Peyer's patch (tissue), 4 donors: ENCODE data around the gene GABRG3.

Experiments used
- POLR2A ChIP-seq, 2 donors: fragments of 450-650 bp; IDR thresholded peaks; one replicate each; pipeline ENCODE4 v1.5.1; 2017; ENCODE audit warnings: antibody characterized with exemption in 2 of 2, mild to moderate bottlenecking in 2 of 2, moderate library complexity in 2 of 2
- TF ChIP-seq, protein P1 (sequence below), 6 experiments: fragments of 450-650 bp in 4 of 6; fragments of 200-600 bp in 2 of 6; sonication (generic) in 1 of 6; IDR thresholded peaks; one replicate each; pipeline ENCODE4 v1.5.1; 2017 to 2019; ENCODE audit warnings: antibody characterized with exemption in 6 of 6, mild to moderate bottlenecking in 3 of 6, moderate library complexity in 1 of 6

GRCh38 chr15:26936502-26936901 is 34.5 kb upstream of the GABRG3 start:
- TF ChIP-seq, protein P1, sequence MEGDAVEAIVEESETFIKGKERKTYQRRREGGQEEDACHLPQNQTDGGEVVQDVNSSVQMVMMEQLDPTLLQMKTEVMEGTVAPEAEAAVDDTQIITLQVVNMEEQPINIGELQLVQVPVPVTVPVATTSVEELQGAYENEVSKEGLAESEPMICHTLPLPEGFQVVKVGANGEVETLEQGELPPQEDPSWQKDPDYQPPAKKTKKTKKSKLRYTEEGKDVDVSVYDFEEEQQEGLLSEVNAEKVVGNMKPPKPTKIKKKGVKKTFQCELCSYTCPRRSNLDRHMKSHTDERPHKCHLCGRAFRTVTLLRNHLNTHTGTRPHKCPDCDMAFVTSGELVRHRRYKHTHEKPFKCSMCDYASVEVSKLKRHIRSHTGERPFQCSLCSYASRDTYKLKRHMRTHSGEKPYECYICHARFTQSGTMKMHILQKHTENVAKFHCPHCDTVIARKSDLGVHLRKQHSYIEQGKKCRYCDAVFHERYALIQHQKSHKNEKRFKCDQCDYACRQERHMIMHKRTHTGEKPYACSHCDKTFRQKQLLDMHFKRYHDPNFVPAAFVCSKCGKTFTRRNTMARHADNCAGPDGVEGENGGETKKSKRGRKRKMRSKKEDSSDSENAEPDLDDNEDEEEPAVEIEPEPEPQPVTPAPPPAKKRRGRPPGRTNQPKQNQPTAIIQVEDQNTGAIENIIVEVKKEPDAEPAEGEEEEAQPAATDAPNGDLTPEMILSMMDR (IDR thresholded peaks at IDR 0.05): no peak
- no peak for TF ChIP-seq POLR2A (IDR thresholded peaks at IDR 0.05)
